Naive thymus-derived CD8-positive, alpha-beta T cell (primary cell): ENCODE measurements around the gene OVCA2. TPM values are rescaled to one million over a fixed set of nuclear protein-coding genes. Genes with fewer than 3 reads are reported as not detected.

Source experiments
- ATAC-seq, 2 donors: fragments of 150-1000 bp; cut with Tn5 transposase in 1 of 2; sonication (Bioruptor Pico), chemical (Tn5 transposase) in 1 of 2; 1 replicate in 1 of 2; 2 replicates in 1 of 2; pipeline ENCODE4 v1.10.0; 2021; ENCODE audit warnings: mild to moderate bottlenecking in 2 of 2, moderate library complexity in 2 of 2
- POLR2A ChIA-PET: fragments of 350-600 bp; sonication (Branson Sonifier 250); formaldehyde crosslinking; loops from one replicate; lab custom pipeline; 2021; ENCODE audit warnings: antibody characterized with exemption; lab: Charles Lee
- DNase-seq, 10 donors: peaks; one replicate each; pipeline versions ENCODE4 v3.0.0 to v3.0.0-alpha.2; 2020 to 2022
- H3K27ac Mint-ChIP-seq, 10 donors: one replicate each; pipeline ENCODE4 v1.8.0; 2020 to 2022; ENCODE audit warnings: mild to moderate bottlenecking in 10 of 10, mixed read lengths in 10 of 10, moderate library complexity in 4 of 10, inconsistent platforms in 1 of 10
- H3K27me3 Mint-ChIP-seq, 5 donors: one replicate each; pipeline ENCODE4 v1.8.0; 2021 to 2022; ENCODE audit warnings: mixed read lengths in 5 of 5
- H3K36me3 Mint-ChIP-seq, 3 donors: one replicate each; pipeline ENCODE4 v1.8.0; 2020 to 2022; ENCODE audit warnings: mixed read lengths in 3 of 3, mild to moderate bottlenecking in 2 of 3, inconsistent platforms in 1 of 3
- H3K4me1 Mint-ChIP-seq, 4 donors: one replicate each; pipeline ENCODE4 v1.8.0; 2021 to 2022; ENCODE audit warnings: mixed read lengths in 4 of 4
- H3K4me3 Mint-ChIP-seq, 10 donors: one replicate each; pipeline ENCODE4 v1.8.0; 2020 to 2022; ENCODE audit warnings: mild to moderate bottlenecking in 10 of 10, mixed read lengths in 10 of 10, moderate library complexity in 6 of 10, inconsistent platforms in 1 of 10
- H3K9me3 Mint-ChIP-seq, 9 donors: one replicate each; pipeline ENCODE4 v1.8.0; 2020 to 2022; ENCODE audit warnings: mixed read lengths in 9 of 9, mild to moderate bottlenecking in 3 of 9, inconsistent platforms in 1 of 9, moderate library complexity in 1 of 9
- polyA plus RNA-seq, 3 donors: library from polyadenylated mRNA; unstranded; fragments of 300-500 nt; fragmentation: Illumina TruSeq; gene quantifications; one replicate each; pipeline ENCODE4 v1.2.3, GENCODE V29; 2021
- total RNA-seq, 8 experiments: library from RNA in 2 of 8; stranded (reverse) in 2 of 8; gene quantifications; one replicate each; pipeline ENCODE4 v1.2.3 and lab custom pipeline; 2021 to 2026

OVCA2 gene
- total and polyA plus RNA-seq, 5 experiments from 2014 or later: 30.8 to 49.1 (median 43.9) TPM

DNA sequence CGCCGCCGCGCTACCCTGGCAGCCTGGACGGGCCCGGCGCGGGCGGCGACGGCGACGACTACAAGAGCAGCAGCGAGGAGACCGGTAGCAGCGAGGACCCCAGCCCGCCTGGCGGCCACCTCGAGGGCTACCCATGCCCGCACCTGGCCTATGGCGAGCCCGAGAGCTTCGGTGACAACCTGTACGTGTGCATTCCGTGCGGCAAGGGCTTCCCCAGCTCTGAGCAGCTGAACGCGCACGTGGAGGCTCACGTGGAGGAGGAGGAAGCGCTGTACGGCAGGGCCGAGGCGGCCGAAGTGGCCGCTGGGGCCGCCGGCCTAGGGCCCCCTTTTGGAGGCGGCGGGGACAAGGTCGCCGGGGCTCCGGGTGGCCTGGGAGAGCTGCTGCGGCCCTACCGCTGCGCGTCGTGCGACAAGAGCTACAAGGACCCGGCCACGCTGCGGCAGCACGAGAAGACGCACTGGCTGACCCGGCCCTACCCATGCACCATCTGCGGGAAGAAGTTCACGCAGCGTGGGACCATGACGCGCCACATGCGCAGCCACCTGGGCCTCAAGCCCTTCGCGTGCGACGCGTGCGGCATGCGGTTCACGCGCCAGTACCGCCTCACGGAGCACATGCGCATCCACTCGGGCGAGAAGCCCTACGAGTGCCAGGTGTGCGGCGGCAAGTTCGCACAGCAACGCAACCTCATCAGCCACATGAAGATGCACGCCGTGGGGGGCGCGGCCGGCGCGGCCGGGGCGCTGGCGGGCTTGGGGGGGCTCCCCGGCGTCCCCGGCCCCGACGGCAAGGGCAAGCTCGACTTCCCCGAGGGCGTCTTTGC is 16.2 kb downstream of the OVCA2 start:
- Mint-ChIP-seq H3K9me3 (no peaks in the 10 kb centered on the region), H3K36me3 (peaks cover 0 to 36% (median 27%) of the 10 kb centered on the region in 3 donors), H3K4me1 (peaks cover 13 to 38% (median 20%) of the 10 kb centered on the region in 4 donors), H3K4me3 (peak overlapping the region in 7 of 10 donors; percentile 22 to 63 (median 39)), H3K27me3 (peaks cover 0 to 32% (median 16%) of the 10 kb centered on the region in 5 donors), H3K27ac (peak overlapping the region in 1 of 10 donors; percentile 33)
- DNase-seq (peak in 4 of 10 donors; percentile 45 to 63 (median 54)), ATAC-seq (no peak)
- POLR2A ChIA-PET: interaction anchor here (0.7 to 1.9 kb wide), 8 partner anchors 9 to 245 kb away, joined by 3 to 8 read pairs (median 4); partner anchors contain the start of genes SMG6 and SRR

DNA sequence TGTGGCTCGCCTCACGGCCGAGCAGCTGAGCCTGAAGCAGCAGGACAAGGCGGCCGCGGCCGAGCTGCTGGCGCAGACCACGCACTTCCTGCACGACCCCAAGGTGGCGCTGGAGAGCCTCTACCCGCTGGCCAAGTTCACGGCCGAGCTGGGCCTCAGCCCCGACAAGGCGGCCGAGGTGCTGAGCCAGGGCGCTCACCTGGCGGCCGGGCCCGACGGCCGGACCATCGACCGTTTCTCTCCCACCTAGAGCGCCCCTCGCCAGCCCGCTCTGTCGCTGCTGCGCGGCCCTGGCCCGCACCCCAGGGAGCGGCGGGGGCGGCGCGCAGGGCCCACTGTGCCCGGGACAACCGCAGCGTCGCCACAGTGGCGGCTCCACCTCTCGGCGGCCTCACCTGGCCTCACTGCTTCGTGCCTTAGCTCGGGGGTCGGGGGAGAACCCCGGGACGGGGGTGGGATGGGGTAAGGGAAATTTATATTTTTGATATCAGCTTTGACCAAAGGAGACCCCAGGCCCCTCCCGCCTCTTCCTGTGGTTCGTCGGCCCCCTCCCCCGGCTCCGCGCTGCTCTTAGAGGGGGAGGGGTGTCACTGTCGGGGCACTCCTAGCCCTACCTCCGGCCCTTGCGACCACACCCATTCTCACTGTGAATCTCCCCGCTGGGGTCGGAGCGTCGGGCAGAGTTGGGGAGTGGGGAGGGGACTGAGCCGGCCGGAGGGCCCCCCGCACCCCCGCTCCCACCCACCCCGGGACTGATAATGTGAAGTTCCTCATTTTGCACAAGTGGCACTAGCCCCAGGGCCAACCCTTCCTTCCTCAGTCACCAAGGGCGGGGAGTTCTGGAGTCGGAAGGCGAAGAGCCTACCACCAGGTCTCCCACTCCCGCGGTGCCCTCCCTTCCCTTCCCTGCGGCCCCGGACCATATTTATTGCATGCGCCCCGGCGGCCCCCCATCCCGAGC is 17.0 kb downstream of the OVCA2 start:
- peak; percentile 29 to 72 (median 56) for DNase-seq
- H3K27me3 Mint-ChIP-seq: peaks cover under 1 to 39% (median 17%) of the 10 kb centered on the region in 5 donors
- H3K4me3 Mint-ChIP-seq: peak overlapping the region in 9 of 10 donors; percentile 18 to 73 (median 63)
- H3K36me3 Mint-ChIP-seq: peaks cover 2 to 45% (median 36%) of the 10 kb centered on the region in 3 donors
- POLR2A ChIA-PET: interaction anchor here (0.7 to 1.9 kb wide), 6 partner anchors 10 to 208 kb away, joined by 3 to 8 read pairs (median 4); no protein-coding TSS in a partner anchor
- peak overlapping the region in 1 of 10 donors; percentile 59 for H3K27ac Mint-ChIP-seq
- H3K9me3 Mint-ChIP-seq: no peaks in the 10 kb centered on the region
- peaks cover 9 to 35% (median 14%) of the 10 kb centered on the region in 4 donors for H3K4me1 Mint-ChIP-seq
- ATAC-seq: no peak

GRCh38 chr17:2059547-2060384 is 17.9 kb downstream of the OVCA2 start:
- Mint-ChIP-seq H3K27me3 (peaks cover 2 to 48% (median 24%) of the 10 kb centered on the region in 5 donors), H3K27ac (peak overlapping the region in 2 of 10 donors; percentile 6 to 59), H3K4me1 (peaks cover 7 to 37% (median 8%) of the 10 kb centered on the region in 4 donors), H3K4me3 (peak overlapping the region in 9 of 10 donors; percentile 18 to 73 (median 53)), H3K9me3 (no peaks in the 10 kb centered on the region), H3K36me3 (peaks cover 5 to 54% (median 44%) of the 10 kb centered on the region in 3 donors)
- ATAC-seq (no peak), DNase-seq (peak in 1 of 10 donors; percentile 55)
- POLR2A ChIA-PET: no interaction called here

GRCh38 chr17:2060385-2060658 is 18.5 kb downstream of the OVCA2 start:
- Mint-ChIP-seq H3K27me3 (peaks cover 2 to 51% (median 24%) of the 10 kb centered on the region in 5 donors), H3K4me1 (peaks cover 7 to 39% (median 9%) of the 10 kb centered on the region in 4 donors), H3K27ac (no peak overlapping the region), H3K4me3 (peak overlapping the region in 1 of 10 donors; percentile 10), H3K9me3 (no peaks in the 10 kb centered on the region), H3K36me3 (peaks cover 8 to 59% (median 48%) of the 10 kb centered on the region in 3 donors)
- DNase-seq: no peak
- no peak for ATAC-seq
- POLR2A ChIA-PET: no interaction called here

- ATAC-seq (no peak), DNase-seq (peak in 1 of 10 donors; percentile 61)
- peaks cover 2 to 51% (median 24%) of the 10 kb centered on the region in 5 donors for H3K27me3 Mint-ChIP-seq
- peaks cover 8 to 65% (median 54%) of the 10 kb centered on the region in 3 donors for H3K36me3 Mint-ChIP-seq
- H3K27ac Mint-ChIP-seq: no peak overlapping the region
- no peaks in the 10 kb centered on the region for H3K9me3 Mint-ChIP-seq
- POLR2A ChIA-PET: no interaction called here
- H3K4me1 Mint-ChIP-seq: peaks cover 7 to 39% (median 9%) of the 10 kb centered on the region in 4 donors
- peak overlapping the region in 2 of 10 donors; percentile 10 to 49 for H3K4me3 Mint-ChIP-seq
Measured at GRCh38 chr17:2060681-2061440, 19.0 kb downstream of the OVCA2 start.

- Mint-ChIP-seq H3K27ac (no peak overlapping the region), H3K9me3 (no peaks in the 10 kb centered on the region), H3K36me3 (peaks cover 12 to 71% (median 58%) of the 10 kb centered on the region in 3 donors), H3K4me1 (peaks cover 7 to 37% (median 9%) of the 10 kb centered on the region in 4 donors), H3K27me3 (peaks cover 2 to 51% (median 24%) of the 10 kb centered on the region in 5 donors), H3K4me3 (no peak overlapping the region)
- DNase-seq: no peak
- POLR2A ChIA-PET: no interaction called here
- no peak for ATAC-seq
Measured at GRCh38 chr17:2061441-2061958, 19.7 kb downstream of the OVCA2 start.

DNA sequence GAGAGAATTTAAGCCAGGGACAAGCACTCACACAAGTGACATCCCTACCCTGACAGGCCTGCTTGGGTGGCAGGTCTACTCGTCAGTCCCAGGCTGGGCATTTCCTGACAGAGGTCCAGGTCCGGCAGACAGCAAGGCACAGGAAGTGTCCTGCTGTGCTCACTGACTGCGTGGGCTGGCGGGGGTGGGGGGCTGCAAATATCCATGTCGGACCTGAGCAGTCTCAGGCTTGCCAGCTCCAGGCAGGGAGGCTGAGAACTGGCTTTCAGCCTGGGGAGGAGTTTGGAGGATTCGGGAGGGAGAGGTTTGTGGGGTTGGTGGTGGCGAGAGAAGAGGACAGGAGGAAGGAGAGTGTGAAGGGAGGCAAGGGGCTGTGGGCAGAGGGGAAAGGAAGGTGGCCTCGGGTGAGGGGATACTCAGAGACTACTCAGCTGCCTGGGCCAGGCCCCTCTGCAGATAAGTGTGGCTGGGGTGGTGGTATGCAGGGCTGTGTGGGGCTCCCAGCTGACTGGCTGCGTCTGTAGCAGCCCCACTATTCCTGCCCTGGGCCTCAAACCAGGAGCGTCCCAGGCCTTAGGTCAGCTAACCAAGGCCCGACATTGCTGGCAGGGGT is 20.9 kb downstream of the OVCA2 start:
- H3K4me3 Mint-ChIP-seq: no peak overlapping the region
- peaks cover 7 to 35% (median 8%) of the 10 kb centered on the region in 4 donors for H3K4me1 Mint-ChIP-seq
- ATAC-seq (no peak), DNase-seq (peak in 1 of 10 donors; percentile 52)
- POLR2A ChIA-PET: no interaction called here
- peaks cover 12 to 81% (median 65%) of the 10 kb centered on the region in 3 donors for H3K36me3 Mint-ChIP-seq
- peak overlapping the region in 1 of 10 donors; percentile 67 for H3K27ac Mint-ChIP-seq
- no peaks in the 10 kb centered on the region for H3K9me3 Mint-ChIP-seq
- peaks cover 2 to 51% (median 24%) of the 10 kb centered on the region in 5 donors for H3K27me3 Mint-ChIP-seq

- Mint-ChIP-seq H3K4me1 (peaks cover 7 to 32% (median 7%) of the 10 kb centered on the region in 4 donors), H3K27ac (peak overlapping the region in 2 of 10 donors; percentile 38 to 83), H3K27me3 (peaks cover 2 to 51% (median 25%) of the 10 kb centered on the region in 5 donors), H3K4me3 (no peak overlapping the region), H3K36me3 (peaks cover 12 to 89% (median 74%) of the 10 kb centered on the region in 3 donors), H3K9me3 (no peaks in the 10 kb centered on the region)
- ATAC-seq: no peak
- DNase-seq: peak in 1 of 10 donors; percentile 34
- POLR2A ChIA-PET: no interaction called here
Measured at GRCh38 chr17:2063261-2064146, 21.7 kb downstream of the OVCA2 start.

DNA sequence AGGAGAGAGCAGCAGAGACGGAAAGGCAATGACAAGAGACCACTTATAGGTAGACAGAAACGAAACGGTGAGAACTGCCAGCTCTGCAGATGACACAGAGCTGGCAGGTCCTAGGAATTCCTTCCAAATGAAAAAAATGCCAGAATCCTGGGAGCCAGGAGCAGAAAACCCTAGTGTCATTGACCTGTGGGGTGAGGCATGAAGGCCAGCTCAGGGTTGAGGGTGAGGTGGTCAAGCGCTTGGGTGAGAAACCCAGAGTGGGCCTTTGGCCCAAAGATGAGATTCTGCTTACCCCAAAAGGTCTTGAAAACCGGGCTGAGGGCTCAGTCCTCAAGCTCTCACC is 22.3 kb downstream of the OVCA2 start:
- ATAC-seq: no peak
- POLR2A ChIA-PET: no interaction called here
- peaks cover 7 to 32% (median 10%) of the 10 kb centered on the region in 4 donors for H3K4me1 Mint-ChIP-seq
- no peak for DNase-seq
- no peak overlapping the region for H3K4me3 Mint-ChIP-seq
- H3K36me3 Mint-ChIP-seq: peaks cover 12 to 95% (median 80%) of the 10 kb centered on the region in 3 donors
- H3K9me3 Mint-ChIP-seq: no peaks in the 10 kb centered on the region
- H3K27me3 Mint-ChIP-seq: peaks cover 2 to 50% (median 29%) of the 10 kb centered on the region in 5 donors
- H3K27ac Mint-ChIP-seq: peak overlapping the region in 2 of 10 donors; percentile 38 to 83

DNA sequence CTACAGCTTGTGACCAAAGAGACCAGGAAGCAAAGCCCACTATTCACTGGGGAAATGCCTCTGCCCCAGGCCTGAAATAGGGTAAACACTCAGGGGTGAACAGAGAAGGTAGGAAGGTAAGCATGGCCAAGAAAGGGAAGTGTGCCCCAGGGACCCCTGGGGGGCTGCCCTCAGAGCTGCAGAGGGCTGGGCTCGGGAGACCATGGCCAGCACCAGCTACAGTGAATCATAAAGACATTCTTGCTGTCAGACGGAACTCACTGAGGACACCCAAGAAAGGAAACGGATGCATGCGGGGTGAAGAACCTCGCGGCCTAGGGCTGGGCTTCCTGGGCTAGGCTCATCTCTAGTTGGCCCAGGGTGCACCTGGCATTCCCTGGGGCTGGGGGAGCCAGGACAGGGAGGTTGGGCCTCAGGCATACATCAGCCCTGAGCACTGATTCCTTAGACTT is 22.7 kb downstream of the OVCA2 start:
- H3K27ac Mint-ChIP-seq: peak overlapping the region in 2 of 10 donors; percentile 53 to 74
- peaks cover 12 to 97% (median 83%) of the 10 kb centered on the region in 3 donors for H3K36me3 Mint-ChIP-seq
- H3K4me1 Mint-ChIP-seq: peaks cover 3 to 28% (median 7%) of the 10 kb centered on the region in 4 donors
- H3K4me3 Mint-ChIP-seq: no peak overlapping the region
- H3K27me3 Mint-ChIP-seq: peaks cover 2 to 46% (median 26%) of the 10 kb centered on the region in 5 donors
- POLR2A ChIA-PET: no interaction called here
- H3K9me3 Mint-ChIP-seq: no peaks in the 10 kb centered on the region
- ATAC-seq (no peak), DNase-seq (peak in 1 of 10 donors; percentile 45)
